Measurements from ENCODE around the gene MYCN. TPM values are rescaled to one million over a fixed set of nuclear protein-coding genes. Genes with fewer than 3 reads are reported as not detected.

The MYCN gene
- total and polyA plus RNA-seq, 2 experiments from 2014 or later, result 8.9 to 16.7 TPM

GRCh38 chr2:15963977-15964670 lies 23.8 kb downstream of the MYCN start:
- Histone ChIP-seq H3K36me3 (replicated peaks; ENCODE audit: insufficient read depth, low read depth) (no peaks in the 10 kb centered on the region), H2AFZ (no peak overlapping the region), H3K79me2 (no peaks in the 10 kb centered on the region), H3K9me2 (replicated peaks; ENCODE audit: insufficient read depth) (no peaks in the 10 kb centered on the region), H4K20me1 (ENCODE audit: insufficient read depth, poor library complexity, severe bottlenecking) (no peaks in the 10 kb centered on the region), H3K27me3 (no peaks in the 10 kb centered on the region), H3K9me3 (ENCODE audit: low read depth) (no peaks in the 10 kb centered on the region), H3K27ac (no peak overlapping the region), H3K4me2 (no peak overlapping the region), H3K4me3 (no peak overlapping the region), H3K4me1 (ENCODE audit: insufficient read depth) (no peaks in the 10 kb centered on the region)
- TF ChIP-seq EZH2 (IDR thresholded peaks at IDR 0.05; ENCODE audit: borderline replicate concordance) (no peak), EZH2phosphoT487 (IDR thresholded peaks at IDR 0.05; ENCODE audit: low read depth, severe bottlenecking, unreplicated experiment) (no peak), CTCF (IDR thresholded peaks at IDR 0.05; ENCODE audit: poor library complexity) (no peak)
- DNase-seq (ENCODE audit: low spot score), result no peak
- WGBS (ENCODE audit: low lambda C conversion rate, missing lambda C conversion rate), result 94% methylated on average over 5 of the region's 5 CpGs

GRCh38 chr2:15964936-15965563 lies 24.7 kb downstream of the MYCN start:
- Histone ChIP-seq H3K4me2 (no peak overlapping the region), H3K27ac (no peak overlapping the region), H2AFZ (no peak overlapping the region), H3K4me1 (ENCODE audit: insufficient read depth) (no peaks in the 10 kb centered on the region), H3K9me3 (ENCODE audit: low read depth) (no peaks in the 10 kb centered on the region), H4K20me1 (ENCODE audit: insufficient read depth, poor library complexity, severe bottlenecking) (no peaks in the 10 kb centered on the region), H3K9me2 (replicated peaks; ENCODE audit: insufficient read depth) (no peaks in the 10 kb centered on the region), H3K79me2 (no peaks in the 10 kb centered on the region), H3K36me3 (replicated peaks; ENCODE audit: insufficient read depth, low read depth) (no peaks in the 10 kb centered on the region), H3K27me3 (no peaks in the 10 kb centered on the region), H3K4me3 (no peak overlapping the region)
- DNase-seq (ENCODE audit: low spot score), result no peak
- TF ChIP-seq EZH2phosphoT487 (IDR thresholded peaks at IDR 0.05; ENCODE audit: low read depth, severe bottlenecking, unreplicated experiment) (no peak), CTCF (IDR thresholded peaks at IDR 0.05; ENCODE audit: poor library complexity) (no peak), EZH2 (IDR thresholded peaks at IDR 0.05; ENCODE audit: borderline replicate concordance) (no peak)
- 68% methylated on average over 7 of the region's 7 CpGs for WGBS (ENCODE audit: low lambda C conversion rate, missing lambda C conversion rate)

- TF ChIP-seq EZH2 (IDR thresholded peaks at IDR 0.05; ENCODE audit: borderline replicate concordance), result no peak
- no peak for TF ChIP-seq EZH2phosphoT487 (IDR thresholded peaks at IDR 0.05; ENCODE audit: low read depth, severe bottlenecking, unreplicated experiment)
- no peak for TF ChIP-seq CTCF (IDR thresholded peaks at IDR 0.05; ENCODE audit: poor library complexity)
- no peak overlapping the region for H3K27ac ChIP-seq
- no peaks in the 10 kb centered on the region for H3K9me3 ChIP-seq (ENCODE audit: low read depth)
- DNase-seq (ENCODE audit: low spot score), result no peak
- no peaks in the 10 kb centered on the region for H3K9me2 ChIP-seq (replicated peaks; ENCODE audit: insufficient read depth)
- H4K20me1 ChIP-seq (ENCODE audit: insufficient read depth, poor library complexity, severe bottlenecking), result no peaks in the 10 kb centered on the region
- H3K79me2 ChIP-seq, result no peaks in the 10 kb centered on the region
- H3K36me3 ChIP-seq (replicated peaks; ENCODE audit: insufficient read depth, low read depth), result no peaks in the 10 kb centered on the region
- H3K4me3 ChIP-seq, result no peak overlapping the region
- H3K4me2 ChIP-seq, result no peak overlapping the region
- H3K27me3 ChIP-seq, result no peaks in the 10 kb centered on the region
- H2AFZ ChIP-seq, result no peak overlapping the region
- H3K4me1 ChIP-seq (ENCODE audit: insufficient read depth), result no peaks in the 10 kb centered on the region
- 89% methylated on average over 13 of the region's 14 CpGs for WGBS (ENCODE audit: low lambda C conversion rate, missing lambda C conversion rate)
Observed at GRCh38 chr2:15965564-15966019, 25.2 kb downstream of the MYCN start.
